ENCODE results near the gene DCDC2C. TPM values are rescaled to one million over a fixed set of nuclear protein-coding genes. Genes with fewer than 3 reads are reported as not detected.

The DCDC2C gene
- total RNA-seq, 5 donors from 2014 or later (not counting 1 experiment from before 2014, with no cell fraction given), result not detected

DNA sequence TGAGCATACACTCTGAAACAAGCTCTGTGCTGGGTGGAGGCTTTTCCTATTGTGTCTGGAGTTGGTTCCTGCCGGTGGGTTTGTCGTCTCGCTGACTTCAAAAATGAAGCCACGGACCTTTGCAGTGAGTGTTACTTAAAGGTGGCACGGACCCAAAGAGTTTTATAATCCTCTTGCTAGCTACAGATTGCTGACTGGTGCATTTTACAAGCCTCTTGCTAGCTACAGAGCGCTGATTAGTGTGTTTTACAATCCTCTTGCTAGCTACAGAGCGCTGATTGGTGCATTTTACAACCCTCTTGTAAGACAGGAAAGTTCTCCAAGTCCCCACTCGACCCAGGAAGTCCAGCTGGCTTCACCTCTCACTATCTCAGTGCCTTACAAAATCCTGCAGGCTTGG, 15.3 kb downstream of the DCDC2C start:
- Mint-ChIP-seq H3K27ac (no peak overlapping the region), H3K9me3 (peaks cover 3 to 17% (median 11%) of the 10 kb centered on the region in 3 donors), H3K36me3 (no peaks in the 10 kb centered on the region), H3K27me3 (peaks cover 6% of the 10 kb centered on the region in 2 donors), H3K4me3 (no peak overlapping the region), H3K4me1 (no peaks in the 10 kb centered on the region)
- no peak for DNase-seq
- POLR2A ChIA-PET, result no interaction called here
- ATAC-seq (replicated peaks in 1 of 4), result no peak
- Histone ChIP-seq H3K4me1 (ENCODE audit: control insufficient read depth in 1 of 2, extremely low read depth in 1 of 2, insufficient read depth in 2 of 2, low read length in 2 of 2) (no peaks in the 10 kb centered on the region), H3K4me3 (ENCODE audit: control insufficient read depth in 1 of 2, extremely low read depth in 1 of 2, low read length in 1 of 2) (no peak overlapping the region), H3K36me3 (ENCODE audit: control insufficient read depth in 2 of 2, extremely low read depth in 1 of 2, insufficient read depth in 1 of 2, low read length in 1 of 2) (no peaks in the 10 kb centered on the region), H3K9me3 (no peaks in the 10 kb centered on the region), H3K27me3 (replicated peaks in 1 of 2; ENCODE audit: control insufficient read depth in 2 of 2, extremely low read depth in 1 of 2, insufficient read depth in 2 of 2, low read length in 1 of 2) (peaks cover 0 to 15% of the 10 kb centered on the region in 2 experiments), H3K27ac (ENCODE audit: low read length) (no peak overlapping the region)
- WGBS (ENCODE audit: insufficient coverage), result 40% methylated on average over 5 of the region's 8 CpGs
- CTCF ChIA-PET, result no interaction called here

DNA sequence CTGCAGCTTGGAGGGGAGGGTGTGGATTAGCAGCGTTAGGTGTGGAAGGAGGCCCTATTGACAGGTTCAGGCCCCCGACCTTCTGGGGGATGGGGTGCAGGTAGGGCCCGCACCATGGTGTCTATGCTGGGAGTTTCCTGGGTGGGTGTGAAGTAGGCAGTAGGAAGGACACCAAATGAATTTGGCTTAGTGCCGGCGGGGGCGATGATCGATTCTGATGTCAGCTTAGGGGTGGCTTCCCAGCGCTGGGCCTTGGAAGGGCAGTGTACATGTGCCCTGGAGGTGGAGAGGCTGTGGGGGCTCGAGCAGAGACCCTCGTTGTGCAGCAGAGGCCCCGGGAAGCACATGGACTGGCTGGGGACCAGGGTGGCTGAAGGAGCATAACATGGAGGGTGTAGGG, 21.6 kb downstream of the DCDC2C start:
- Histone ChIP-seq H3K4me1 (ENCODE audit: control insufficient read depth in 1 of 2, extremely low read depth in 1 of 2, insufficient read depth in 2 of 2, low read length in 2 of 2) (no peaks in the 10 kb centered on the region), H3K9me3 (no peaks in the 10 kb centered on the region), H3K27ac (ENCODE audit: low read length) (no peak overlapping the region), H3K4me3 (ENCODE audit: control insufficient read depth in 1 of 2, extremely low read depth in 1 of 2, low read length in 1 of 2) (no peak overlapping the region), H3K27me3 (replicated peaks in 1 of 2; ENCODE audit: control insufficient read depth in 2 of 2, extremely low read depth in 1 of 2, insufficient read depth in 2 of 2, low read length in 1 of 2) (peaks cover 0 to 36% of the 10 kb centered on the region in 2 experiments), H3K36me3 (ENCODE audit: control insufficient read depth in 2 of 2, extremely low read depth in 1 of 2, insufficient read depth in 1 of 2, low read length in 1 of 2) (no peaks in the 10 kb centered on the region)
- Mint-ChIP-seq H3K4me3 (no peak overlapping the region), H3K27me3 (peaks cover 22 to 30% of the 10 kb centered on the region in 2 donors), H3K27ac (no peak overlapping the region), H3K4me1 (no peaks in the 10 kb centered on the region), H3K36me3 (no peaks in the 10 kb centered on the region), H3K9me3 (peaks cover 3 to 17% (median 11%) of the 10 kb centered on the region in 3 donors)
- no peak for DNase-seq
- no peak for ATAC-seq (replicated peaks in 1 of 4)
- POLR2A ChIA-PET, result no interaction called here
- WGBS (ENCODE audit: insufficient coverage), result 76% methylated on average over 10 of the region's 11 CpGs
- CTCF ChIA-PET, result no interaction called here

DNA sequence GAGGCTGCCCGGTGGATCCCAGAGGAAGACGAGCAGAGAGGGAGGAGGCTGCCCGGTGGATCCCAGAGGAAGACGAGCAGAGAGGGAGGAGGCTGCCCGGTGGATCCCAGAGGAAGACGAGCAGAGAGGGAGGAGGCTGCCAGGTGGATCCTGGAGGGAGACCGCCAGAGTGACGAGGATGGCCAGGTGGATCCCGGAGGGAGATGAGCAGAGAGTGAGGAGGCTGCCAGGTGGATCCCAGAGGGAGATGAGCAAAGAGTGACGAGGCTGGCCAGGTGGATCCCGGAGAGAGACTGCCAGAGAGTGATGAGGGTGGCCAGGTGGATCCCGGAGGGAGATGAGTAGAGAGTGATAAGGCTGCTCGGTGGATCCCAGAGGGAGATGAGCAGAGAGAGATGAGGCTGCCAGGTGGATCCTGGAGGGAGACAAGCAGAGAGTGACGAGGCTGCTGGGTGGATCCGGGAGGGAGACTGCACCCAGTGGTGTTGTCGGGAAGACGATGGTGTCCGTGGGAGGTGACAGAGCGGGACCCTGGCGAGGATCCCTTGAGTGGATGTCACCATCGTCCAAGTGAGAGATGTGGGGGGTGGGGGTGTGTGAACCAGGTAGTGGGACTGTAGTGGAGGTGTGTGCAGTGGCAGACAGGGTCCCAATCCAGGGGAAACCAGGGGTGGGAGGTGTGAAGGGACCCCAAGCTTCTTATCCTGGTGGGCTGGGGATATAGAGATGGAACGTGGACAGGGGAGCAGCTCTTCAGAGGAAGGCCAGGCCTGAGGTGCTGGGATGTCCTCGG, 22.3 kb downstream of the DCDC2C start:
- CTCF ChIA-PET, result no interaction called here
- no peak for ATAC-seq (replicated peaks in 1 of 4)
- H3K27me3 ChIP-seq (replicated peaks in 1 of 2; ENCODE audit: control insufficient read depth in 2 of 2, extremely low read depth in 1 of 2, insufficient read depth in 2 of 2, low read length in 1 of 2), result peaks cover 0 to 34% of the 10 kb centered on the region in 2 experiments
- Mint-ChIP-seq H3K27me3 (peaks cover 22 to 30% of the 10 kb centered on the region in 2 donors), H3K4me1 (no peaks in the 10 kb centered on the region), H3K9me3 (peaks cover 3 to 11% (median 7%) of the 10 kb centered on the region in 3 donors), H3K4me3 (no peak overlapping the region), H3K36me3 (no peaks in the 10 kb centered on the region), H3K27ac (no peak overlapping the region)
- POLR2A ChIA-PET, result no interaction called here
- H3K27ac ChIP-seq (ENCODE audit: low read length), result no peak overlapping the region
- no peaks in the 10 kb centered on the region for H3K4me1 ChIP-seq (ENCODE audit: control insufficient read depth in 1 of 2, extremely low read depth in 1 of 2, insufficient read depth in 2 of 2, low read length in 2 of 2)
- H3K4me3 ChIP-seq (ENCODE audit: control insufficient read depth in 1 of 2, extremely low read depth in 1 of 2, low read length in 1 of 2), result no peak overlapping the region
- 81% methylated on average over 20 of the region's 23 CpGs for WGBS (ENCODE audit: insufficient coverage)
- no peaks in the 10 kb centered on the region for H3K9me3 ChIP-seq
- DNase-seq, result no peak
- H3K36me3 ChIP-seq (ENCODE audit: control insufficient read depth in 2 of 2, extremely low read depth in 1 of 2, insufficient read depth in 1 of 2, low read length in 1 of 2), result no peaks in the 10 kb centered on the region

- ChIA-PET CTCF (no interaction called here), POLR2A (no interaction called here)
- Histone ChIP-seq H3K4me3 (ENCODE audit: control insufficient read depth in 1 of 2, extremely low read depth in 1 of 2, low read length in 1 of 2) (no peak overlapping the region), H3K4me1 (ENCODE audit: control insufficient read depth in 1 of 2, extremely low read depth in 1 of 2, insufficient read depth in 2 of 2, low read length in 2 of 2) (no peaks in the 10 kb centered on the region), H3K27me3 (replicated peaks in 1 of 2; ENCODE audit: control insufficient read depth in 2 of 2, extremely low read depth in 1 of 2, insufficient read depth in 2 of 2, low read length in 1 of 2) (peaks cover 0 to 34% of the 10 kb centered on the region in 2 experiments), H3K9me3 (no peaks in the 10 kb centered on the region), H3K27ac (ENCODE audit: low read length) (no peak overlapping the region), H3K36me3 (ENCODE audit: control insufficient read depth in 2 of 2, extremely low read depth in 1 of 2, insufficient read depth in 1 of 2, low read length in 1 of 2) (no peaks in the 10 kb centered on the region)
- WGBS (ENCODE audit: insufficient coverage), result 98% methylated on average over 6 of the region's 10 CpGs
- ATAC-seq (replicated peaks in 1 of 4) (no peak), DNase-seq (no peak)
- no peaks in the 10 kb centered on the region for H3K4me1 Mint-ChIP-seq
- no peak overlapping the region for H3K4me3 Mint-ChIP-seq
- H3K9me3 Mint-ChIP-seq, result peaks cover 3% of the 10 kb centered on the region in 3 donors
- H3K27me3 Mint-ChIP-seq, result peaks cover 22 to 30% of the 10 kb centered on the region in 2 donors
- H3K36me3 Mint-ChIP-seq, result no peaks in the 10 kb centered on the region
- H3K27ac Mint-ChIP-seq, result no peak overlapping the region
Observed at GRCh38 chr2:3726511-3726910, 23.1 kb downstream of the DCDC2C start.

- no peak overlapping the region for H3K27ac Mint-ChIP-seq
- H3K27me3 Mint-ChIP-seq, result peaks cover 28 to 30% of the 10 kb centered on the region in 2 donors
- H3K27me3 ChIP-seq (replicated peaks in 1 of 2; ENCODE audit: control insufficient read depth in 2 of 2, extremely low read depth in 1 of 2, insufficient read depth in 2 of 2, low read length in 1 of 2), result peaks cover 0 to 39% of the 10 kb centered on the region in 2 experiments
- CTCF ChIA-PET, result interaction anchor here in 1 of 2 donors (1.4 kb wide), 1 partner anchor 53 kb away, joined by 8 read pairs; no protein-coding TSS in a partner anchor
- H3K36me3 Mint-ChIP-seq, result no peaks in the 10 kb centered on the region
- no peaks in the 10 kb centered on the region for H3K4me1 Mint-ChIP-seq
- no peaks in the 10 kb centered on the region for H3K9me3 ChIP-seq
- H3K27ac ChIP-seq (ENCODE audit: low read length), result no peak overlapping the region
- peaks cover 0 to under 1% (median 0%) of the 10 kb centered on the region in 3 donors for H3K9me3 Mint-ChIP-seq
- H3K4me1 ChIP-seq (ENCODE audit: control insufficient read depth in 1 of 2, extremely low read depth in 1 of 2, insufficient read depth in 2 of 2, low read length in 2 of 2), result no peaks in the 10 kb centered on the region
- DNase-seq, result no peak
- no peaks in the 10 kb centered on the region for H3K36me3 ChIP-seq (ENCODE audit: control insufficient read depth in 2 of 2, extremely low read depth in 1 of 2, insufficient read depth in 1 of 2, low read length in 1 of 2)
- H3K4me3 ChIP-seq (ENCODE audit: control insufficient read depth in 1 of 2, extremely low read depth in 1 of 2, low read length in 1 of 2), result no peak overlapping the region
- 70% methylated on average over 5 of the region's 12 CpGs for WGBS (ENCODE audit: insufficient coverage)
- ATAC-seq (replicated peaks in 1 of 4), result no peak
- H3K4me3 Mint-ChIP-seq, result no peak overlapping the region
- POLR2A ChIA-PET, result interaction anchor here in 1 of 2 donors (0.6 kb wide), 1 partner anchor 1522 kb away, joined by 3 read pairs; no protein-coding TSS in a partner anchor
Observed at GRCh38 chr2:3727397-3728045, 24.1 kb downstream of the DCDC2C start.

DNA sequence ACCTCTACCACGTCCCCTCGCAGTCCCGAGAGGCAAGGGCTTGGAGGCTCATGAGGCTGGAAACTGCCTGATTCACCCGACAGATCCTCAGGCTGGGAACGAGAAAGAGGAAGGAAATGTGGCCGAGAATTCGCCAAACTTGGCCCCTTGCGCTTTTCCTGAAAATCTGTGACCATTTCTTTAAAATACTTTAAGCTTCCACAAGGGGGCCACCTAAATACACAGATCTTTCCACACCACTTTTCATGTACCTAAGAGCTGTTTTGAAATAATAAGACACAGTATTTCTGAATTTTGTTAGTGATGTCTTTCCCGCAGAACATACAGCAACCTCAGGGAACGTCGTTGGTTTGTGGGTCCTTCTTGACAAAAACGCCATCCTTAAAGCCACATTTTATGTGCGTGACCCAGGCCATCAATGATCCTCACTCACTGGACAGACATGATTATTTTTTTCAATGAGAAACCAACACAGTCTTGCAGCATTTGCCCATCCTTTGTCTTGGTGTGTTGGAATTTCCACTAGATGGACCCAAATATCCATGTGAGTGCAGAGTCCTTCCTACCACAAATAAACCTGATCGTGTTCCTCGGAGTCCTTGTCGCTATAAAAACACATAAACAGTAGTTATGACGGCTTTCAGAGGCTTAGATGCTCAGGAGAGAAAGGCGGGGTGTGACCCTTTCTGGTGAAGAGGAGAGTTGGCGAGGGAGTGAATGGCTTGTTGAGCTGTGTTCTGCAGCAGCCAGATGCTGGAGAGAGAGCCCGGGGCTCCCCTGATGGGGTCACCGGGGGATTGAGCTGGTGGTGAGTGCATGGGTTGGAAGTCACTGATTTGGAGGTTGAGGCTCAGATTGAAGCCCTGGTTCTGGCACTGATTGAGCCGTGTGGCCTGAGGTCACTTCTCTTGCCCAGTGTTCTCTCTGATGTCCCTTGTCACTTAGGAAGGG, 25.0 kb downstream of the DCDC2C start:
- H3K27me3 ChIP-seq (replicated peaks in 1 of 2; ENCODE audit: control insufficient read depth in 2 of 2, extremely low read depth in 1 of 2, insufficient read depth in 2 of 2, low read length in 1 of 2), result peaks cover 0 to 37% of the 10 kb centered on the region in 2 experiments
- WGBS (ENCODE audit: insufficient coverage), result 79% methylated on average over 5 of the region's 22 CpGs
- no peaks in the 10 kb centered on the region for H3K9me3 Mint-ChIP-seq
- no peak overlapping the region for H3K4me3 Mint-ChIP-seq
- H3K4me1 Mint-ChIP-seq, result no peaks in the 10 kb centered on the region
- H3K4me1 ChIP-seq (ENCODE audit: control insufficient read depth in 1 of 2, extremely low read depth in 1 of 2, insufficient read depth in 2 of 2, low read length in 2 of 2), result no peaks in the 10 kb centered on the region
- H3K4me3 ChIP-seq (ENCODE audit: control insufficient read depth in 1 of 2, extremely low read depth in 1 of 2, low read length in 1 of 2), result no peak overlapping the region
- no peak overlapping the region for H3K27ac Mint-ChIP-seq
- DNase-seq, result peak in 1 of 35 experiments; percentile 11
- no peaks in the 10 kb centered on the region for H3K9me3 ChIP-seq
- no peaks in the 10 kb centered on the region for H3K36me3 ChIP-seq (ENCODE audit: control insufficient read depth in 2 of 2, extremely low read depth in 1 of 2, insufficient read depth in 1 of 2, low read length in 1 of 2)
- CTCF ChIA-PET, result interaction anchor here in 1 of 2 donors (0.7 to 1.4 kb wide), 2 partner anchors 52 to 1604 kb away, joined by 3 to 8 read pairs; no protein-coding TSS in a partner anchor
- ATAC-seq (replicated peaks in 1 of 4), result no peak
- peaks cover 26 to 28% of the 10 kb centered on the region in 2 donors for H3K27me3 Mint-ChIP-seq
- no peaks in the 10 kb centered on the region for H3K36me3 Mint-ChIP-seq
- H3K27ac ChIP-seq (ENCODE audit: low read length), result no peak overlapping the region
- POLR2A ChIA-PET, result interaction anchor here in 1 of 2 donors (0.6 kb wide), 1 partner anchor 1523 kb away, joined by 3 read pairs; no protein-coding TSS in a partner anchor
